IPS DF 19.7 (cell line): ENCODE measurements around the gene OR6Y1.
A peak's percentile ranks its signal among the peaks of the same experiment; 100 is the strongest.

Experiments used
- DNase-seq: peaks from one replicate; pipeline ENCODE4 v3.0.0-alpha.2; 2013; ENCODE audit warnings: low read depth, low spot score

Gene OR6Y1, protein sequence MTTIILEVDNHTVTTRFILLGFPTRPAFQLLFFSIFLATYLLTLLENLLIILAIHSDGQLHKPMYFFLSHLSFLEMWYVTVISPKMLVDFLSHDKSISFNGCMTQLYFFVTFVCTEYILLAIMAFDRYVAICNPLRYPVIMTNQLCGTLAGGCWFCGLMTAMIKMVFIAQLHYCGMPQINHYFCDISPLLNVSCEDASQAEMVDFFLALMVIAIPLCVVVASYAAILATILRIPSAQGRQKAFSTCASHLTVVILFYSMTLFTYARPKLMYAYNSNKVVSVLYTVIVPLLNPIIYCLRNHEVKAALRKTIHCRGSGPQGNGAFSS

DNA sequence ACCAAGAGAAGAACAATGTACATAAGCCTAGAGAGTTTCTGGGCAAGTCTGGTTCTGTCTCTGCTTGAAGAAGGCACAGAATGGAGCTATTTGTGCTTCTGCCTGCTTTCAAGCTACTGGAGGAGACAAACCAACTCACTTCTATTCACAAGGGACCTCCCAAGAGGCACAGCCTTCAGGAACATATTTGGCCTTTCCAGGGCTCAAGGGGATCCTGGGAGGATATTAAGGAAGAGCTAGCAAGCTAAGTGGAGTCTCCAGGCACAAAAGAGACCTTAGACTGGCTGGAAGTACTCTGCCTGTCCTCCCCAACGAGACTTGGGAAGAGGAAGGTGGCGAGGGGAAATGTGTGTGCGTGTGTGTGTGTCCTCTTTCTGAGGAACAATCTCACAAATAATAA, at the start of gene OR6Y1:
OR6Y1 (minus strand) TSS at position 54 of the 400 bp plus-strand sequence. CDS start 6,300 bp downstream, outside the sequence.
- no peak for DNase-seq

GRCh38 chr1:158600735-158601134, 46.5 kb upstream of the OR6Y1 start:
- no peak for DNase-seq

DNA sequence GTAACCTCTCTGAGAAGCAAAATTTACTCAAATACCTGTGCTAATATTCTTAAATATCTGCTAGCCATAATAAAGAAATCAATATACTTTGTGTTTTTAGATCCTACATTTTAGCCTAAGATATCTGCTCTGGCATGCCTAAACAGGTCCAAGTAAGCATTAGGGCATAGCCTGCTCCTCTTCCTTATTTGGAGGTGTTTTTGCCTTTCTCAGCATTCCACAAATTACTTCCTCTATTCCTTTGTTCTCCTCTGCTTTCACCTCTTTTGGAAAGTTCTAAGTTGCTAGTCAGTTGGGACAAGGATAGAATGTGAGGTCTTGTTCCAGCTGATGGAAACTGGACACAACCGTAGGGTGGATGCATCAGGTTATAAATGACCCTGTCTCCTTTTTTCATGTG, 32.7 kb upstream of the OR6Y1 start:
- DNase-seq, result no peak

DNA sequence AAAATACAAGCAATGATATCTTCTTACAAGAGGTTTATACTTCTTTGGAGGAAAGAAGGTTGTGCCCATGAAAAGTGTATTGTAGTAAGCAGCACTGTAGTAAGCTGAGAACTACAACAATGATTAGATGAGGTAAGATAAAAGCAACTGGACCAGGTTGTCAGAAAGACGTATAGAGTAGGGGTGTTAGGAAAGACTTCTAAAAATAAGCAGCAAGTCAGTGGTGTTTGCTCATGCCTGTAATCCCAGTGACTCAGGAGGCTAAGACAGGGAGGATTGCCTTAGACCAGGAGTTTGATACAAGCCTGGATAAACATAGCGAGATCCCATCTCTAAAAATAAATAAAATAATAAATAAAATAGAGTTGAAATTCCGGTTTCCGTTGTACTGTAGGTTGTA, 29.8 kb upstream of the OR6Y1 start:
- DNase-seq, result no peak

- no peak for DNase-seq
Measured at GRCh38 chr1:158579733-158580132, 25.5 kb upstream of the OR6Y1 start, which contains the start of gene OR10X1. Gene OR10X1, minus strand, starts transcription at chr1:158579899. Its CDS starts 0 bp downstream, at chr1:158579899.

GRCh38 chr1:158577561-158577960, 23.4 kb upstream of the OR6Y1 start:
- DNase-seq, result no peak

DNA sequence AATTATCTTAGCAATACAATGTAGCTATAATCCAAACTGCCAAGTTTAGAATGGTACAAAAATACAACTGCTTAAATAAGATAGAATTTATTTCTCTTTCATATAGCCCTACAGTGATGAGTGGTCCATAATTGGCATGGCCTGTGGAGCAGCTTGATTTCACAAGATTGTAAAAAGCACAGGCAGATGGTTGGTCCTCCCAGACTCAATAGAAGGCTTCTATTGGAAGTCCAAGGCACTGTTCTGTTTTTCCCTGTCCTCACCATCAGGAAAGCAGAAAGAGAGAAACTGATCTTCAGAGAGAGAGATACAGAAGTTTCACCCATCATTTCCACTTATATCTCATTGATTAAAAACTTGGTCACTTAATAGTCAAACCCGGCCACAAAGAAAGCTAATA, 18.0 kb upstream of the OR6Y1 start:
- DNase-seq, result no peak

GRCh38 chr1:158570480-158570879, 16.3 kb upstream of the OR6Y1 start, which contains the start of gene OR6P1:
Gene OR6P1, minus strand, starts transcription at chr1:158570580. Its CDS starts 6,976 bp downstream, at chr1:158563604.
- DNase-seq, result no peak

GRCh38 chr1:158564608-158565007, 10.4 kb upstream of the OR6Y1 start:
- no peak for DNase-seq

DNA sequence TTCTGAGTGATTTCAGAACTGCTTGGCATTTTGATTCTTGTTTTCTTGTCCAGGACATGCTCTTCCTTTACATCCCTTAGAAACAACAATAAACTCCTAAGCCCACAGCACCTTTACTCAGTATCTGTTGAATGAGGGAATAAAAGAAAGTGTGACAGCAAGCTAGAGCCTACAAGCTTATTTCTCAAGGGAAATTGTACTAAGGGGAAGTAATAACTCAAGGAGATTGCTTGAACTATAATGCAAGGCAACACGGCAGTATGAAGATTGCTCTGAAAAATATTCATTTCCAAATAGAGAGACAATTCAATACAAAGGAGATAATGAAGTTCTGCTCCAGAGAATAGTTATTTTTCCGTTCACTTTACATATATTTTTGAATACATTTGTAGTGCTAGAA, 9.6 kb upstream of the OR6Y1 start:
- no peak for DNase-seq

GRCh38 chr1:158559696-158560095, 5.5 kb upstream of the OR6Y1 start:
- DNase-seq, result no peak

GRCh38 chr1:158552296-158552695, 1.9 kb downstream of the OR6Y1 start:
- no peak for DNase-seq

GRCh38 chr1:158547533-158547932, 6.7 kb downstream of the OR6Y1 start:
- DNase-seq, result no peak

- no peak for DNase-seq
Measured at GRCh38 chr1:158537609-158538008, 16.6 kb downstream of the OR6Y1 start.

GRCh38 chr1:158534496-158534895, 19.7 kb downstream of the OR6Y1 start:
- no peak for DNase-seq

DNA sequence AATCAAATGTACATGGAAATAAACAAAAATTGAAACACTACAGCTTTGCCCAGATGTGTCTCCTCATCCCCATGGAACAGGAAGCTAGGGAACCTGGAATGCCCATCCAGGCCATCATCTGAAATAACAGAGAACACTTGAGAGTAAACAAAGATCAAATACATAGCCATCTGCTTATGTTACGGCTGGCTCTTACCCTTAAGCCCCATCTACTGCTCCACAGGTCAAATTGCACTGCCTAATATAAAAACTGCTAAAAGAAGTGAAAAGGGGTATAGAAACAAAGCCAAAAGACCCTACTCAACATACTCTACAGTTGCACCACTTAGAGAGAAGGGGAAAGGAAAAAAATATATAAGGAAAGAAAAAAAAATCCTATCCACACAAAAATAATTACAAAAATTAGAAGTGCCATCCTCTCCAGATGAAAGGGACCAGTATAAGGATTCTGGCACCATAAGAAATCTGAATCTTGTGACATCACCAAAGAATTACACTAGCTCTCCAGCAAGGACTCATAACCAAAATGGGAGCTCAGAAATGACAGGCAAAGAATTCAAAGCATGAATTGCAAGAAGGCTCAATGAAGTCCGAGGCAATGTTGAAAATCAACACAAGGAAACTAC, 26.9 kb downstream of the OR6Y1 start:
- DNase-seq, result peak; percentile 35

GRCh38 chr1:158521666-158522058, 32.5 kb downstream of the OR6Y1 start:
- no peak for DNase-seq

GRCh38 chr1:158520955-158521665, 33.1 kb downstream of the OR6Y1 start:
- no peak for DNase-seq

- DNase-seq, result no peak
Measured at GRCh38 chr1:158520021-158520420, 34.2 kb downstream of the OR6Y1 start.

DNA sequence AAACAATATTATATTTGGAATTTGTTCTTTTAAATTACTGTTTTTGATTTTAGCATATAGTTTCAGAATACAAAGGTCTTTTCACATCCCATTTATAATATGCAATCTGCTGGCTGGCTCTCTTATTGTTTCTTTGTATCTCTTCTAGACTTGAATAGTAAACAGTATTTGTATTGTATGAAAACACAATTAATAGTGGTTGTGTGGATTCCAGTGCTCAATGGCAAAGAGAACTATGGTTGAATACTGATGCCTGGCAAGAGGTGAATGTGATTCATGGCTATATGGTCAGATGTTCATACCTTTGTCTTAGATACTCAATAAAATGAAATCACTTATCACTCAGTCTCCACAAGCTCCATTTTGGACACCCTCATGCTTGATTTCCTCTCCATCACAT, 37.2 kb downstream of the OR6Y1 start:
- no peak for DNase-seq

- DNase-seq, result no peak
Measured at GRCh38 chr1:158509471-158510156, 44.6 kb downstream of the OR6Y1 start.

GRCh38 chr1:158507511-158507910, 46.7 kb downstream of the OR6Y1 start:
- DNase-seq, result no peak
